Activated T-cell treated with anti-CD3 and anti-CD28 coated beads for 48 hours (primary cell): ENCODE measurements around the gene MANBA.
"Not testable (repeated sequence)": the region's sequence is repeated elsewhere in the genome, so short reads cannot be mapped to it uniquely, and the experiment has no call there.

Experiments
- DNase-seq: peaks from one replicate; pipeline ENCODE4 v3.0.0-alpha.2; 2020; ENCODE audit warnings: low read depth

Gene MANBA

DNA sequence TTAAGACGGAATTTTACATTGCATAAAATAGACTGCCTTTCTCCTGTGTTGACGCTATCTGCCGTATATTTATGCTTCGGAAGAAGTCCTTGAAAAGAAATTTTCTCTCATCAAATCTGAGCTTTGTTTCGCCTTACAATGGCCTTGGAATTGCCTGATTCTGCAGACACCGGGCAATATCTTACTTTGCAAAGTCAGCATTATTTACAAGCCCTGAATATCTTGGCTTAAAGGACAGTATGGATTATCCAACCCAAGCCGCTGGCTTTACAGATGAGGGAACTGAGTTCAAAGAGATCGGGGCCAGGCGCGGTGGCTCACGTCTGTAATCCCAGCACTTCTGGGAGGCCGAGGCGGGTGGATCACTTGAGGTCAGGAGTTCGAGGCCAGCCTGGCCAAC, 1.1 kb upstream of the MANBA start:
- no peak for DNase-seq

- DNase-seq, result no peak
Observed at GRCh38 chr4:102761296-102761701, 531 bp upstream of the MANBA start.

DNA sequence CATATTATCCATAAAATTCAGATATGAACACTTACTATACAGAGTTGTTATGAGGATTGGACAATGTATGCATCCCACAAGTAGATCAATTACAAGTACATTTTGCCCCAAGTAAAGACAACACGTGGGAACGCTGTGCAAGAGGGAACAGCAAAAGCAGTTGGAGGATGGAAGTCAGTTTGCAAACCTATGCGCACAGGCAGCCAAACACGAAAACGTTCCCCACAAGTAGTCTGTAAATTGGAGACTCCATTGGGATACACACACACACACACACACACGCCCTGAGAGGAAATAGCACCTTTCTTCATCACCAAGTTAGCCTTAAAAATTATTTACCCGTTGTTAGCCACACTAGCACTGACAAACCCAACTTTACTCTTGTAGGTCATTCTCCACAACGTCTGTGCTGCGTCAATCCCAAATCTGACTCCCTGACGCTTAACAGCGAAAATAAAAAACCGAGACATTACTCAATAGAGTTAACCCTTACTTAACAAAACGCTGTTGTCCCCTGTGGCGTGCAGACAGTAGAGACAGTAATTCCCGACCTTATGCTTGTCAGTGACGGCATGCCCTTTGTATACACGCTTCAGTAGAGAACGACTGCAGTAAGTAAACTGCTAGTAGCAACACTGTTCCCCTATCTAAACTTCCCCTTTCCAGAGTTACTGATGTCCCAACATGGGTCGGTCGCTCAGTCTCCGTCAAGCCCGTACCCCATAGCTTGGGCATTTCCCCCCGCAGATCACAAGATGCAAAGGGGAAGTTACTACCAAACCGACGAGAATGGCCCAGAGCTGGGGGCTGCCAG, 730 bp downstream of the MANBA start:
- peak; percentile 4 for DNase-seq

GRCh38 chr4:102758241-102759160, 2.3 kb downstream of the MANBA start:
- no peak for DNase-seq

DNA sequence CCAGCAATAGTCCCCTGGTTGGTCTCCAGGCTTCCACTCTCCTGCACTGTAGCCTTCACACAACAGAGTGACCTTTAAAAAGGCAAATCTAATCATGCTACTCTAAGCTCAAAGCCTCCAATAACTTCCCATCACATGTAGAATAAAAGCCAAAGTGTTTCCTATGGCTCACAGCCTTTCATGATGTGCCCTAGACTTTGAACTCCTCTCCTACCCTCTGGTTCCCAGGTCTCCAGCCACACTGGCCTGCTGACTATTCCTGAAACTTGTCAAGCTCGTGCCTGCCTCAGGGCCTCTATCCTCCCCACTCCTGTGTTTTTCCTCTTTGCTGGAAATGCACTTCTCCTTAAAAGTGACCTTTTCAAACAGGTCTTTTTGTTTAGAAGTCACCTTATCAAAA, 3.1 kb downstream of the MANBA start:
- no peak for DNase-seq

DNA sequence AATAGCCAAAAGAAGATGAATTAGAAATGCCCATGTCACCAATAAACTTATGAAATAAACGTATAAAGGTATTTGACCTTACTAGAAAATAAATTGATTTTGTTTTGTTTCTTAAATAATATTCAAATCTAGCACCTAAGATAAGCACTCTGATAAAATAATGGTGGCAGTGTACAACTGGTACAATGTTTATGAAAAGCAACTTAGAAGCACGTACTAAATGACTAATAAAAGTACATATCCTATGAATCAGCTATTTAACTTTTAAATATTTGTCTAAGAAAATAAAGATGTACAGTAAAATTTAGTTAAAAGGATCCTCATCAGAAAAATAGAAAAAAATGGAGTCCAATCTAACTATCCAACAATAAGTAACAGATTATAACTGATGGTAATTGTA, 6.7 kb downstream of the MANBA start:
- no peak for DNase-seq

- DNase-seq, result no peak
Observed at GRCh38 chr4:102751941-102752340, 8.8 kb downstream of the MANBA start.

DNA sequence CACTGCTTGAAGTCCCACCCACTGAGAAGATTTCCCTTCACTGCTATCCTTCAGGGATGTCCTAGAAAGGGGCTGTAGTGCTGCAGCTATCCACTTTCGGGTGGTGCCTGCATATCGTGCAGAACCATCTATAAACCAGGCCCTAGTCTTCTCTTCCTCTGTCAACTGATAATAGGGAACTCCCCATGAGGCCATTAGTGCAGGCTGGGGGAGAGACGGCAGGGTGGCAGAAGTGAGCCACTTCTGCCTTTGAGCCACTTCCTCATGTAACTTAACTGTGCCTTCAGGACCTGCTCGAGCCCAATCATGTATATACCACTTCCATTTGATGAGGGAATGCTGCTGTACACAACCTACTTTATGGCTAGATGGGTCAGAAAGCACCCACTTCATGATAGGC, 17.4 kb downstream of the MANBA start:
- DNase-seq, result not testable (repeated sequence)

DNA sequence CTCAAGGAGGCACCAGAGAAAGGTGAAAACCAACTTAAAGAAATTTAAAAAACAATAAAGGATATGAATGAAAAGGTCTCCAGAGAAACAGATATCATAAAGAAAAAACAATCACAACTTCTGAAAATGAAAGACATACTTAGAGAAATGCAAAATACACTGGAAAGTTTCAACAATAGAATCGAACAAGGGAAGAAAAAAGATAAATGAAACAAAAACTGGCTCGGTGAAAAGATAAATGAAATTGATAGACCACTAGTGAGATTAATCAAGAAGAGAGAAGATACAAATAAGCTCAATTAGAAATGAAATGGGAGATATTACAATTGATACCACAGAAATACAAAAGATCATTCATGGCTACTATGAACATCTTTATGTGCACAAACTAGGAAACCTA, 22.0 kb downstream of the MANBA start:
- DNase-seq, result not testable (repeated sequence)

- no peak for DNase-seq
Observed at GRCh38 chr4:102736636-102737549, 23.9 kb downstream of the MANBA start.

DNA sequence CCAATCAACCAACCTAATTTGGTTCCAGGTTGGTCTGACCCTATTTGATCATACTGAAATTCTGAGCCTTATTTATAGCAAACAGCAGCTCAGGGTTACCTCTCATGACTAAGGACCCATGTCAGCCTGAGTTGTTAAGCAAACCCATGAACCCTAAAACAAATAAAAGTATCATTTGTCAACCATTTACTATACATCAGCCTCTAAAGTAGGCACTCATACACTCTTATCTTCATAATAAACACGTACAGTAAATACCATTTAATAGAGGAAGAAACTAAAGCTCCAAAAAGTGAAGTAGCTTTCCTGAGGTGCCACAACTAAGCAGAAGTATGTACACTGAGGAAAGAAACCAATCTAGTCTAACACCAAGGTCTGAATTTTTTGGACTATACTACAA, 25.2 kb downstream of the MANBA start:
- DNase-seq, result no peak

DNA sequence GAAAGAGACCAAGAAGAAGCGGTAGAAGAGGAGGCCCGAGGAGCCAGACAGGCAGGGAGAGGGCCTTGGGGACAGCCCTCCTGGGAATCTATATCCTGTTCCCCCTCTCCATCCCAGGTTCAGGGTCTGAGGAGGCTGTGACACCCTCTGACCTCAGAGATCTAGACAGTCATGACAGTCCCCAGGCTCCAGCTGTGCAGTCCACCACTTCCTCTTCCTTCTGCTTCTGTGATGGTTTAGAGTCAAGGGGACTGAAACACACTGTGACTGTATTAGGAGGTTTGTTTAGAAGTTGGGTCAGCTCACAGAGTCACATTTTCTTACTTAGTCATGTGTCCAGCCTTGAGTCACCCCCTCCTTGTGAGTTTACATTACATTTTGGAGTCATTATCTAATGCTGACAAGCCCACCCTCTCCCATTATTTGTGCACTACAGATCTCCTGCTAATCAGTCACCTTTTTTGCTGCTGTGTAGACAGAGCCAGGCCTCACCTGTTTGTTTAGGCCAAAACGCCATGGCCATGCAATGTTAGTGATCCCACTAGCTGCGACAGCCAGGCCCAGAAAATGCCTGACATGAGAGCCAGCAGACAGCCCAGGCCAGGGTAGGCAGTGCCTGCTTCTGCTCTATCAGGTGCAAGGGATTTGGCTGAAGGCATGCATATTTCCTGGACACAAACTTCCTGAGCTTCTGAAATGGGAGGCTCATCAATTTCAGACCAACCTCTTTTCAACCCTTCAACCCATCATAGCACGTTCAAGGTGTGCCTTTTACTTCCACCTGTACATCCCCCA, 26.0 kb downstream of the MANBA start:
- no peak for DNase-seq

DNA sequence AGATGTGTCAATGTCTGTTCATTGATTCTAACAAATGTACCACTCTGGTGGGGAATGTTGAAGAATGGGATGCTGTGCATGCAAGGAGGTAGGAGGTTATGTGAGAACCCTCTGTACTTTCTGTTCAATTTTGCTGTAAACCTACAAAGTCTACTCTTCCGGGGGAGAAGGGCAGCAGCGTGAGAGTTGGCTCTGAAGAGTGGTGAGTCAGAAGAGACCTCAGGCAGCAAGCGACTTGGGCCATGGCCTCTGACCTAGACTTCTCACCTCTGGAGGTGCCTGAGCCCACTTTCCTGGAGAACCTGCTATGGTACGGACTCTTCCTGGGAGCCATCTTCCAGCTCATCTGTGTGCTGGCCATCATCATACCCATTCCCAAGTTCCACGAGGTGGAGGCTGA, 26.7 kb downstream of the MANBA start:
- no peak for DNase-seq

DNA sequence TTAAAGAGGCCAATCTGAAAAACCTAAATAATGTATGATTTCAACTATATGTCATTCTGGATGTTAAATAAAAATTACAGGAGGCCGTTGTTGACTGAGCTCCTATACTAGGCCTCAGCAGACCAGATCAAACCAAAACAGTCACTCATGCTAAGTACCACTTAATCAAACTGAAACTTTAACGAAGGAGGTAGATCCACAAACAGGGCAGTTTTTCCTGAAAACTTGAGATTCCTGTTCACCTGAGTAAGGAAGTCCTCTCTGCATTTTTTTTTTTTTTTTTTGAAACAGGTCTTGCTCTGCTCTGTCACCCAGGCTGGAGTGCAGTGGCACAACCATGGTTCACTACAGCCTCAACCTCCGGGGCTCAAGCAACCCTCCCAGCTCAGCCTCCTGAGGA, 27.7 kb downstream of the MANBA start:
- DNase-seq, result no peak

DNA sequence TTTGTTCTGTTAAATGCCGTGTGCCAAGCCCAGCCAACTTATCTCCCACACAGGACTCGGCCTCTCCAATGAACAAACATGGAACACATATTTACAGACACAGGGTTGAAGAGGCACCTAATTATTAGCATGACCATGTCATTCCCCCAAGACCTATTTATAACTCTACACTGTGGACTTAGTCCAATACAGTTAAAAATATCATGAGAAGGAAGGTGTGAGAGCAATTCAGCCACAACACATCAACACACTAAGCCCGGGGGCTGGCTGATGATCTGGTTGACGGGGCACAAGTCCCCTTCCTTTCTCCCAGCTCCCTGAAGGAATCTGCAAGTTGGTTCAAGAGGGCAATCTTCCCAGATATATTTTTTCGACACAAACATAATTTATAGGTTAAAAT, 28.1 kb downstream of the MANBA start:
- DNase-seq, result no peak

DNA sequence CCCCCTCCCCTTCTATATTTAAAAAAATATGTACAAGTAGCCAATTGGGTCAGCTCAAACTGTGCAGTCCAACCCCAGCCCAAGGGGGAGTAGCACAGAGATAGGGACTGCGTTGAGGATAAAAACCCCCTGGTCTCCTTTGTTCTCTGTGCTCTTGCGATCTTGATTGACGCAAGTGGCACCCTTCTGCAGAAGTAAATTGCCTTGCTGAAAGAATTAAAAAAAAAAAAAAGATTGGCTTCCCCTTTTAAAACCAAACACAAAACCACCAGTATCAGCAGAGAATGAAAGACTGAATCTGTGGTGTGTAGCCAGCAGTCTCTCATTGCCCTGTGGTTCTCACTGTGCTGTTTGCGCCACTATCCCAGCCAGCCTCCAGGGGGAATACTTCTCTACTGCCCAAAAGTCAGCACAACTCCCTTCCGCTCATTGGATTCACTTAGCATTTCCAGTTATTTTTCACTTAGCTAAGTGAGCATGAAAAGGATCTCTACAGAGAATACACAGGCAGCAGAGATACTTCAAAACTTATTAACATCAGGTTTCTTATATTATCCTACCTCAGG, 29.7 kb downstream of the MANBA start:
- DNase-seq, result no peak

GRCh38 chr4:102729486-102729885, 31.3 kb downstream of the MANBA start:
- not testable (repeated sequence) for DNase-seq

DNA sequence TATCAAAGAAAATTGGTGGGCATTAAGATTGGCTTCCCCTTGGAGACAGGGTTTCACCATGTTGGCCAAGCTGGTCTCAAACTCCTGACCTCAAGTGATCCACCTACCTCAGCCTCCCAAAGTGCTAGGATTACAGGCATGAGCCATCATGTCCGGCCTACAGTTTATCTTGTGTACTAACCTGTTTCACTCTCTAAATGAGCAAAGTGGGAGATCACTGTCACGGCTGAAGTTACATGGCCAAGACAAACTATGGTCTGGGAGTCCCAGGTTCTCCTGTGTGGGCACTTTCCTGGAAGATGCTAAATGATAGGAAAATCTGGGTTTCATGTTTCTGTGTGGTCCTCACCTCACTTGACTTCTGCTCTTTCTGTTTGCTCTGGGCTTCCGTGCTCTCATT, 33.8 kb downstream of the MANBA start:
- DNase-seq, result not testable (repeated sequence)

GRCh38 chr4:102726068-102726467, 34.7 kb downstream of the MANBA start:
- no peak for DNase-seq

- no peak for DNase-seq
Observed at GRCh38 chr4:102725229-102725628, 35.5 kb downstream of the MANBA start.

DNA sequence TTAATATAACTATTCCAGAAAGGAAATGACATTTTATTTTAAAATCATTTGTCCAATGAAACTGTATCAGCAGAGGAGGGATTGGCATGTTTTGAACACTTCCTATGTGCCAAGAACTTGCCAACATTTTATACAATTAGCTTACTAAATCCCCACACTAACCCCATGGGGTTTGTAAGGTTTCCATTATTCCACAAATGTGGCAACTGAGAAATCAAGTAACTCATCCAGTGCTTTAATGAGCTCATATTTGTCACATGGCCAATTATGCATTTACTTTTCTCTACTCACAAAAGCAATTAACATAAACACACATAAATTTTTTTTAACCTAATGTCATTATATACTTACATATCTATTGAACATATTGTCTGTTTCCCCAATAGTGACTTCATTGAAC, 37.3 kb downstream of the MANBA start:
- DNase-seq, result no peak
